IMR-90 (cell line): ENCODE measurements around the gene EED. TPM values are rescaled to one million over a fixed set of nuclear protein-coding genes. Genes with fewer than 3 reads are reported as not detected.

Source experiments
- ATAC-seq: fragments of 200-7000 bp; cut with Tn5 transposase; 2 replicates; pipeline ENCODE4 v1.9.1; 2020; ENCODE audit warnings: low read depth, mild to moderate bottlenecking, moderate library complexity
- BruUV-seq: library from RNA; stranded (reverse); fragments of 400-500 nt; replicated peaks from 2 replicates; lab custom pipeline; 2021; lab: Mats Ljungman, UMichigan
- CTCF ChIA-PET: fragments of 300-600 bp; formaldehyde crosslinking; extraction: SDS; loops from one replicate; lab custom pipeline; 2021; ENCODE audit warnings: antibody characterized with exemption; lab: Yijun Ruan, JAX
- POLR2A ChIA-PET: fragments of 300-600 bp; sonication (Branson Sonifier 250); formaldehyde crosslinking; loops from one replicate; lab custom pipeline; 2022; ENCODE audit warnings: antibody characterized with exemption; ENCODE audit not compliant: unreplicated experiment; lab: Charles Lee
- DNase-seq: peaks from one replicate; pipeline ENCODE4 v3.0.0; 2013
- H2AFZ ChIP-seq: replicated peaks from 2 replicates; pipeline ENCODE3; 2013; ENCODE audit warnings: low read length, mild to moderate bottlenecking; ENCODE audit not compliant: poor library complexity
- H2AK5ac ChIP-seq: 2 replicates; pipeline ENCODE4 v1.6.1; 2013; ENCODE audit warnings: low read depth, low read length, inconsistent platforms
- H2AK9ac ChIP-seq: replicated peaks from 2 replicates; pipeline ENCODE3; 2013; ENCODE audit warnings: mild to moderate bottlenecking, low read depth, low read length, moderate library complexity; ENCODE audit not compliant: poor library complexity
- H2BK120ac ChIP-seq: 2 replicates; pipeline ENCODE4 v1.6.1; 2013; ENCODE audit warnings: low read depth, low read length, inconsistent platforms
- H2BK15ac ChIP-seq: 3 replicates; pipeline ENCODE4 v1.6.1; 2013; ENCODE audit warnings: low read depth, low read length, inconsistent platforms
- H2BK20ac ChIP-seq: 2 replicates; pipeline ENCODE4 v1.6.1; 2013; ENCODE audit warnings: low read depth, mild to moderate bottlenecking, inconsistent platforms, low read length, moderate library complexity
- H2BK5ac ChIP-seq: 2 replicates; pipeline ENCODE4 v1.6.1; 2013; ENCODE audit warnings: mild to moderate bottlenecking, low read depth, low read length, inconsistent platforms; ENCODE audit not compliant: poor library complexity, severe bottlenecking
- H3K14ac ChIP-seq: replicated peaks from 2 replicates; pipeline ENCODE4 v1.6.1; 2013; ENCODE audit warnings: low read depth, low read length, inconsistent platforms
- H3K18ac ChIP-seq: 2 replicates; pipeline ENCODE4 v1.6.1; 2013; ENCODE audit warnings: low read depth, low read length, control low read depth
- H3K23ac ChIP-seq: 2 replicates; pipeline ENCODE4 v1.6.1; 2013; ENCODE audit warnings: low read depth, low read length, inconsistent platforms
- H3K27ac ChIP-seq: 2 replicates; pipeline ENCODE4 v1.5.1; 2013; ENCODE audit warnings: mild to moderate bottlenecking, control low read depth, low read length; ENCODE audit not compliant: insufficient read depth
- H3K27me3 ChIP-seq: 2 replicates; pipeline ENCODE4 v1.6.1; 2013; ENCODE audit warnings: low read length; ENCODE audit not compliant: control insufficient read depth, insufficient read depth
- H3K36me3 ChIP-seq: 2 replicates; pipeline ENCODE4 v1.6.1; 2013; ENCODE audit warnings: low read length, mixed read lengths; ENCODE audit not compliant: control insufficient read depth, insufficient read depth
- H3K4ac ChIP-seq: 2 replicates; pipeline ENCODE4 v1.6.1; 2013; ENCODE audit warnings: low read depth, low read length, inconsistent platforms
- H3K4me1 ChIP-seq: 2 replicates; pipeline ENCODE4 v1.6.1; 2013; ENCODE audit warnings: low read length, mixed read lengths; ENCODE audit not compliant: control insufficient read depth, insufficient read depth
- H3K4me2 ChIP-seq: 2 replicates; pipeline ENCODE4 v1.6.1; 2013; ENCODE audit warnings: low read depth, mild to moderate bottlenecking, control low read depth, low read length, moderate library complexity
- H3K4me3 ChIP-seq: 2 replicates; pipeline ENCODE4 v1.5.1; 2013; ENCODE audit warnings: low read depth, mild to moderate bottlenecking, control low read depth, low read length, moderate library complexity; ENCODE audit not compliant: insufficient read depth
- H3K56ac ChIP-seq: 2 replicates; pipeline ENCODE4 v1.6.1; 2013; ENCODE audit warnings: low read length, inconsistent platforms; ENCODE audit not compliant: insufficient read depth; ENCODE audit errors: extremely low read depth
- H3K79me1 ChIP-seq, 2 experiments: 2 replicates each; pipeline ENCODE4 v1.6.1; 2013; ENCODE audit warnings: low read length in 2 of 2, inconsistent platforms in 1 of 2, low read depth in 1 of 2
- H3K9ac ChIP-seq: 2 replicates; pipeline ENCODE4 v1.6.1; 2013; ENCODE audit warnings: low read depth, low read length, control low read depth
- H3K9me1 ChIP-seq: 2 replicates; pipeline ENCODE4 v1.6.1; 2013; ENCODE audit warnings: low read length, inconsistent platforms; ENCODE audit not compliant: insufficient read depth
- H3K9me3 ChIP-seq: 2 replicates; pipeline ENCODE4 v1.6.1; 2013; ENCODE audit warnings: low read length; ENCODE audit not compliant: control insufficient read depth, insufficient read depth
- H4K20me1 ChIP-seq: 2 replicates; pipeline ENCODE4 v1.6.1; 2013; ENCODE audit warnings: low read length, inconsistent platforms; ENCODE audit not compliant: insufficient read depth
- H4K5ac ChIP-seq: 2 replicates; pipeline ENCODE4 v1.6.1; 2013; ENCODE audit warnings: mild to moderate bottlenecking, low read depth, low read length, control low read depth
- H4K8ac ChIP-seq, 2 experiments: 2 replicates each; pipeline ENCODE4 v1.6.1; 2013; ENCODE audit warnings: low read depth in 2 of 2, low read length in 2 of 2, control low read depth in 1 of 2, inconsistent platforms in 1 of 2
- H4K91ac ChIP-seq: 2 replicates; pipeline ENCODE4 v1.6.1; 2013; ENCODE audit warnings: low read depth, low read length, inconsistent platforms; ENCODE audit not compliant: insufficient read depth
- CEBPB ChIP-seq: IDR thresholded peaks from 2 replicates; pipeline ENCODE4 v1.6.1; 2012; ENCODE audit warnings: low read depth, low read length, improper control_type of control experiment
- ELK1 ChIP-seq: fragments of 150-350 bp; IDR thresholded peaks from 2 replicates; pipeline ENCODE4 v1.6.1; 2016; ENCODE audit warnings: low read depth, mild to moderate bottlenecking, low read length, moderate library complexity, borderline replicate concordance
- MXI1 ChIP-seq: IDR thresholded peaks from 2 replicates; pipeline ENCODE4 v1.6.1; 2012; ENCODE audit warnings: low read depth, mild to moderate bottlenecking, low read length, moderate library complexity, borderline replicate concordance
- POLR2A ChIP-seq: IDR thresholded peaks from 2 replicates; pipeline ENCODE4 v1.6.1; 2012; ENCODE audit warnings: mild to moderate bottlenecking, low read depth, low read length
- dilution Hi-C: fragments of 300-500 bp; cut with HindIII; formaldehyde crosslinking; loops from one replicate; pipeline ENCODE4 v1.14.3; 2018; ENCODE audit warnings: low sequenced_read_pairs; ENCODE audit not compliant: unreplicated experiment
- in situ Hi-C: fragments of 300-500 bp; cut with MboI; formaldehyde crosslinking; loops from 3 replicates; pipeline ENCODE4 v1.14.3; 2019; ENCODE audit warnings: low sequenced_read_pairs, inconsistent platforms, mixed read lengths
- intact Hi-C: fragments of 100-400 bp; cut with micrococcal nuclease; formaldehyde crosslinking; loops from 2 replicates; pipeline ENCODE4 v1.10.0; 2022
- polyA plus RNA-seq, 3 experiments: library from polyadenylated mRNA; depleted of rRNA; stranded (reverse); fragments of >200 nt; gene quantifications; 2 replicates each; pipeline ENCODE4 v1.2.3, GENCODE V29; 2012; ENCODE audit warnings: low replicate concordance in 1 of 3
- total RNA-seq: library from RNA; depleted of rRNA; stranded (reverse); fragments of >200 nt; gene quantifications from 2 replicates; pipeline ENCODE4 v1.2.3, GENCODE V29; 2012

Gene EED
- total and polyA plus RNA-seq, 2 of the 4 experiments (the other 2 are of a cell fraction) = 11.1 to 11.5 TPM

- no peak overlapping the region for H2BK120ac ChIP-seq
- H3K36me3 ChIP-seq = no peaks in the 10 kb centered on the region
- H2BK15ac ChIP-seq = no peak overlapping the region
- no peak overlapping the region for H3K9ac ChIP-seq
- dilution Hi-C loops = no loop called here
- no peak overlapping the region for H3K14ac ChIP-seq
- POLR2A ChIA-PET = no interaction called here
- no peaks in the 10 kb centered on the region for H3K9me3 ChIP-seq
- no peak overlapping the region for H4K8ac ChIP-seq
- H3K9me1 ChIP-seq = no peaks in the 10 kb centered on the region
- no peak overlapping the region for H3K27ac ChIP-seq
- no peak for TF ChIP-seq POLR2A
- TF ChIP-seq MXI1 = no peak
- TF ChIP-seq CEBPB = no peak
- no peak for TF ChIP-seq ELK1
- no peak overlapping the region for H3K18ac ChIP-seq
- H3K23ac ChIP-seq = no peak overlapping the region
- ATAC-seq (no peak), DNase-seq (peak; percentile 24)
- no peak overlapping the region for H2BK20ac ChIP-seq
- H3K56ac ChIP-seq = no peak overlapping the region
- no peak overlapping the region for H3K4me2 ChIP-seq
- in situ Hi-C loops = no loop called here
- no peak overlapping the region for H3K4me3 ChIP-seq
- no TSS peak for BruUV-seq
- no peak overlapping the region for H2AFZ ChIP-seq
- H4K91ac ChIP-seq = no peak overlapping the region
- intact Hi-C loops = loop anchor here (1.0 kb wide), 1 partner anchor 134 kb away; no protein-coding TSS in a partner anchor
- H3K79me1 ChIP-seq = peaks cover 4 to 10% of the 10 kb centered on the region in 2 experiments; a peak in 2 of 4 replicates
- no peak overlapping the region for H2BK5ac ChIP-seq
- no peak overlapping the region for H2AK5ac ChIP-seq
- H4K20me1 ChIP-seq = no peaks in the 10 kb centered on the region
- CTCF ChIA-PET = interaction anchor here (2.0 kb wide), 1 partner anchor 155 kb away, joined by 7 read pairs; no protein-coding TSS in a partner anchor
- H4K5ac ChIP-seq = no peak overlapping the region
- H3K4me1 ChIP-seq = peaks cover 9% of the 10 kb centered on the region; the same call in 1 of the 2 replicates
- H3K4ac ChIP-seq = no peak overlapping the region
- no peaks in the 10 kb centered on the region for H3K27me3 ChIP-seq
- H2AK9ac ChIP-seq = no peak overlapping the region
Observed at GRCh38 chr11:86197448-86197847, 47.1 kb upstream of the EED start.
